Nephron (organoid): ENCODE measurements around the gene KRTAP20-3.

Experiments used
- H3K27ac Mint-ChIP-seq, 3 experiments: 2 replicates each; pipeline ENCODE4 v1.8.0; 2020; ENCODE audit warnings: mixed read lengths in 3 of 3, mild to moderate bottlenecking in 2 of 3, moderate library complexity in 1 of 3
- H3K27me3 Mint-ChIP-seq: 2 replicates; pipeline ENCODE4 v1.8.0; 2021; ENCODE audit warnings: low read depth, mild to moderate bottlenecking, moderate library complexity, mixed read lengths
- H3K36me3 Mint-ChIP-seq: 2 replicates; pipeline ENCODE4 v1.8.0; 2020; ENCODE audit warnings: low read depth, mixed read lengths
- H3K4me1 Mint-ChIP-seq: 2 replicates; pipeline ENCODE4 v1.8.0; 2020; ENCODE audit warnings: mixed read lengths
- H3K4me3 Mint-ChIP-seq, 3 experiments: 2 replicates each; pipeline ENCODE4 v1.8.0; 2020; ENCODE audit warnings: mild to moderate bottlenecking in 3 of 3, mixed read lengths in 3 of 3, moderate library complexity in 2 of 3
- H3K9me3 Mint-ChIP-seq: 2 replicates; pipeline ENCODE4 v1.8.0; 2020; ENCODE audit warnings: mixed read lengths
- CTCF ChIP-seq, 3 experiments: fragments of 200-600 bp; sonication (generic); IDR thresholded peaks; one replicate each; pipeline ENCODE4 v1.5.0; 2021; ENCODE audit warnings: antibody characterized with exemption in 3 of 3; ENCODE audit not compliant: unreplicated experiment in 3 of 3

The KRTAP20-3 gene

DNA sequence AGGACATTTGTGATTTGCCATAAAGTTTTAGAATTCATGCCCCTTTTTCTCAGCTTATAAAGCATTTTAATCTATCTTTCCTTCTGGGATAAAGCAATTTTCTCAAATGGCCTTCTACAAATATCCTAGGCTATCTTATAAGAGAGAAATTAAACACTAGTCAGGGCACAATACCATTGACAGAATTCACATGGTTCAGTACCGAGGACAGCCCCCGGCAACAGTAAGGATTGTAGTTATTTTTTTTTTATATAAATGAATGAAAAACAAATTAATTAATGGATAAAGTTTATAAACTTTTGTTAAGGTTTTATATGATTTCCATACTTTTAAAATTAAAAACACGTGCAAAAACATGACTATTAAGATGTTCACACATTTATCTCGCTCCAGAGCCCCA lies 14.6 kb upstream of the KRTAP20-3 start:
- Mint-ChIP-seq H3K4me1 (no peaks in the 10 kb centered on the region), H3K36me3 (no peaks in the 10 kb centered on the region), H3K9me3 (peaks cover 2% of the 10 kb centered on the region), H3K4me3 (no peak overlapping the region), H3K27me3 (no peaks in the 10 kb centered on the region), H3K27ac (no peak overlapping the region)
- no peak for TF ChIP-seq CTCF (IDR thresholded peaks at IDR 0.05; ENCODE audit: unreplicated experiment in 3 of 3)

GRCh38 chr21:30629200-30629599 lies 13.5 kb upstream of the KRTAP20-3 start:
- H3K36me3 Mint-ChIP-seq: no peaks in the 10 kb centered on the region
- H3K4me3 Mint-ChIP-seq: no peak overlapping the region
- TF ChIP-seq CTCF (IDR thresholded peaks at IDR 0.05; ENCODE audit: unreplicated experiment in 3 of 3): no peak
- H3K9me3 Mint-ChIP-seq: peaks cover 2% of the 10 kb centered on the region
- H3K4me1 Mint-ChIP-seq: no peaks in the 10 kb centered on the region
- H3K27me3 Mint-ChIP-seq: no peaks in the 10 kb centered on the region
- H3K27ac Mint-ChIP-seq: no peak overlapping the region

GRCh38 chr21:30634906-30635305 lies 7.8 kb upstream of the KRTAP20-3 start, which contains the start of gene KRTAP20-2:
KRTAP20-2 (plus strand) TSS chr21:30635206; CDS start chr21:30635264, 58 bp downstream.
- TF ChIP-seq CTCF (IDR thresholded peaks at IDR 0.05; ENCODE audit: unreplicated experiment in 3 of 3): no peak
- H3K9me3 Mint-ChIP-seq: no peaks in the 10 kb centered on the region
- no peak within 1 kb of the TSS for H3K4me3 Mint-ChIP-seq
- H3K36me3 Mint-ChIP-seq: no peaks in the 10 kb centered on the region
- H3K27ac Mint-ChIP-seq: no peak within 1 kb of the TSS
- H3K27me3 Mint-ChIP-seq: no peaks in the 10 kb centered on the region
- no peaks in the 10 kb centered on the region for H3K4me1 Mint-ChIP-seq

DNA sequence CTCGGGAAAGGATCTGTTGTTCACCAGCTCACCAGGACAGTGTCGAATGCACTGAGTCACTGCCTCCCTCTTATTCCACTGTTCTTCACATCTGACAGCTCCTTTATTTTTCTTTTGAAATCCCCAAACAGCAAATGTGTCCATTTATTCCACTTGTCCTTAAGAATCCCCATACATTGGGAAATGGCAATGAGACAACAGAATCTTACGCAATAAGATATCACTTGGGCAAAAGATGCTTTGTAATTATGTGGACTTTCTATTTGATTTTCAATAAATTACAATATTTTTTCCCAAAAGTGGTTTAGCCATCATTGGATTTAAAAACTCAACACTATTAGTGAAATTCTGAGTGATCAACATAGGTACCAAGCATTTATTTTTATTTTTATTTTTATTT lies 4.0 kb upstream of the KRTAP20-3 start:
- TF ChIP-seq CTCF (IDR thresholded peaks at IDR 0.05; ENCODE audit: unreplicated experiment in 3 of 3): no peak
- no peaks in the 10 kb centered on the region for H3K9me3 Mint-ChIP-seq
- no peaks in the 10 kb centered on the region for H3K4me1 Mint-ChIP-seq
- no peak overlapping the region for H3K4me3 Mint-ChIP-seq
- no peak overlapping the region for H3K27ac Mint-ChIP-seq
- no peaks in the 10 kb centered on the region for H3K36me3 Mint-ChIP-seq
- no peaks in the 10 kb centered on the region for H3K27me3 Mint-ChIP-seq

GRCh38 chr21:30646904-30647414 lies 4.3 kb downstream of the KRTAP20-3 start:
- H3K4me3 Mint-ChIP-seq: no peak overlapping the region
- no peaks in the 10 kb centered on the region for H3K4me1 Mint-ChIP-seq
- no peak for TF ChIP-seq CTCF (IDR thresholded peaks at IDR 0.05; ENCODE audit: unreplicated experiment in 3 of 3)
- no peak overlapping the region for H3K27ac Mint-ChIP-seq
- H3K36me3 Mint-ChIP-seq: no peaks in the 10 kb centered on the region
- no peaks in the 10 kb centered on the region for H3K27me3 Mint-ChIP-seq
- no peaks in the 10 kb centered on the region for H3K9me3 Mint-ChIP-seq

DNA sequence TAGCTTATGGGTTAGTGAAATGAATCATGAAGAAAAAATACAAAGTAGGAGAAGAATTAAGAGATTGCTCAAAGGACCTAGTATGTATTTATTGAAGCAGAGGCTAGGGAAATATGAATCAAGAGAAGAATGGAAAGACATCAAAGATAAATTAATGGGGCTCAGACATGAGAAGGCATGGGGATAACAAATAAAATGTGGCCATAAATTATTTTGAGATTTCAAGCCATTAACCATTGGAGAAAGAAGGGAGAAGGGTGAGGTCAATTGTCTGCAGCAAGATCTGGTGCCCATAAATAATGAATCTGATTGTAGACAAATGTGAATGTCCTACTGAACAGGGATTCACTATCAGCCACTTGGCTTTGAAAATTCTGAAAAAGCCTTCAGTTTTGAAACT lies 10.2 kb downstream of the KRTAP20-3 start:
- H3K4me3 Mint-ChIP-seq: no peak overlapping the region
- no peaks in the 10 kb centered on the region for H3K36me3 Mint-ChIP-seq
- H3K27me3 Mint-ChIP-seq: no peaks in the 10 kb centered on the region
- peaks cover 2% of the 10 kb centered on the region for H3K9me3 Mint-ChIP-seq
- no peaks in the 10 kb centered on the region for H3K4me1 Mint-ChIP-seq
- no peak overlapping the region for H3K27ac Mint-ChIP-seq
- TF ChIP-seq CTCF (IDR thresholded peaks at IDR 0.05; ENCODE audit: unreplicated experiment in 3 of 3): no peak
